Uterus (tissue), 4 donors: ENCODE measurements around the gene SORCS3. TPM values are rescaled to one million over a fixed set of nuclear protein-coding genes. Genes with fewer than 3 reads are reported as not detected.

Experiments
- DNase-seq, 2 donors: peaks; one replicate each; pipeline ENCODE4 v3.0.0-alpha.2; 2019 to 2020
- H3K27ac ChIP-seq, 2 donors: fragments of 200-600 bp; sonication (generic); 1 replicate in 1 of 2; 2 replicates in 1 of 2; pipeline ENCODE4 v1.5.1; 2016 to 2018
- H3K27me3 ChIP-seq, 2 donors: fragments of 200-600 bp; sonication (generic); one replicate each; pipeline ENCODE4 v1.5.1; 2018 to 2019; ENCODE audit warnings: control low read depth in 1 of 2
- H3K36me3 ChIP-seq, 2 donors: fragments of 200-600 bp; sonication (generic); one replicate each; pipeline ENCODE4 v1.5.1; 2019; ENCODE audit warnings: control low read depth in 1 of 2
- H3K4me1 ChIP-seq, 2 donors: fragments of 200-600 bp; sonication (generic); one replicate each; pipeline ENCODE4 v1.5.1; 2018 to 2019; ENCODE audit warnings: control low read depth in 1 of 2
- H3K4me3 ChIP-seq, 2 donors: fragments of 200-600 bp; sonication (generic); 1 replicate in 1 of 2; 2 replicates in 1 of 2; pipeline ENCODE4 v1.5.1; 2018 to 2019; ENCODE audit warnings: mild to moderate bottlenecking in 1 of 2
- H3K9me3 ChIP-seq, 2 donors: fragments of 200-600 bp; sonication (generic); one replicate each; pipeline ENCODE4 v1.5.1; 2019; ENCODE audit warnings: control low read depth in 1 of 2
- POLR2A ChIP-seq, 2 donors: fragments of 450-650 bp; IDR thresholded peaks; one replicate each; pipeline ENCODE4 v1.6.1; 2016; ENCODE audit warnings: antibody characterized with exemption in 2 of 2, mild to moderate bottlenecking in 1 of 2, moderate library complexity in 1 of 2
- intact Hi-C: fragments of 100-400 bp; cut with DNase I; formaldehyde crosslinking; loops from one replicate; pipeline ENCODE4 v1.15.1; 2023; ENCODE audit warnings: low total_unique reads
- total RNA-seq, 4 donors: library from RNA; depleted of rRNA in 3 of 4; stranded (reverse); fragments of >200 nt in 3 of 4; gene quantifications; one replicate each; pipeline versions ENCODE4 v1.1.0 to v1.2.4, GENCODE V29; 2014 to 2023
- TF ChIP-seq, protein P1 (sequence below), 4 experiments: fragments of 200-600 bp in 2 of 4; fragments of 450-650 bp in 2 of 4; sonication (generic) in 2 of 4; IDR thresholded peaks; one replicate each; pipeline ENCODE4 v1.5.1; 2016 to 2019; ENCODE audit warnings: antibody characterized with exemption in 4 of 4, mild to moderate bottlenecking in 2 of 4, moderate library complexity in 1 of 4
- donor health status: DM: yes; HTN: yes; CAD: no.

The SORCS3 gene
- total RNA-seq, 4 donors from 2014 or later = 0.77 to 2.4 TPM; not detected in 2

DNA sequence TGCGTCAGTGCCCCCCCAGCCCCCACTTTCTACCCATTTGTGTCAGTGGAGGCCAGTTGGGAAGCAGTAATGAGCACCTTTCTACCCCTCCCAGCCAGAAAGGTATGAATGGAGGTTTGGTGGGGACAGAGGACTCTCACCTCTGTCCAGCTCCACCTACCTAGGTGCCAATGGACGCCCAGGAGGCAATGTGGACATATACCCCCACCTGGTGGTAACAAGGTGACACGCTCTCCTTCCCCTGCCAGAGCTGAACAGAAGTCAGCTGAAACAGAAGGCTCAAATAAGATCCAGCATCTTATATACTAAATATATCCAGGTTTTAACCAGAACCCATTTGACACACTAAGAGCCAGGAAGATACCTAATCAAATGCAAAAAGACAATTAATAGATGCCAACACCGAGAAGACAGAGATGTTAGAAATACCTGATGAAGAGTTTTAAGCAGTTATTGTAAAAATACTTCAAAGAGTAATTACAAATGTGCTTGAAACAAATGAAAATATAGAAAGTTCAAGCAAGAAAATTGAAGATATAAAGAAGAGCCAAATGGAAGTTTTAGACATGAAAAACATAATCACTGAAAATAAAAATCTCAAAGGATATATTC is 18.4 kb upstream of the SORCS3 start:
- no peak overlapping the region for H3K27ac ChIP-seq
- intact Hi-C loops = no loop called here
- DNase-seq = no peak

DNA sequence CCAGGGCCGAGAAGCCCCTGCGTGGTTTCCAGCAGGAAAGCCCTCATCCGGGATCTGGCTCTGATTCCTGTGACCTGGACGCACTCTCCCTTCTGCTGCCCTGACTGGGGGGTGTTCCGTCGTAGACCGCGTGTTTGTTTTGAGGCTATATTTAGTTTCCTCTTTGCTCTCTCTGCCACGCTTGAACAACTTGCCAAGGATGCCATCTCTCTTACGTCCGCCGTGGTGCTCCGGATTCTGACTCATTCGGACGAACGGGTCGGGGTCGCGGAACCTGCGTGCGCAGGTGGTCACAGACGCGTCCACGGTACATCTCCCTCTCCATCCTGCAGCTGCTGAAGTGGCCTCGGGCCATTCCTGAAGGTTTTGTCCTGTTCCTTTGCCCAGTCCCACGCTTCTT is 10.4 kb upstream of the SORCS3 start:
- Histone ChIP-seq H3K27ac (no peak overlapping the region), H3K4me3 (no peak overlapping the region), H3K9me3 (no peaks in the 10 kb centered on the region), H3K4me1 (no peaks in the 10 kb centered on the region), H3K36me3 (no peaks in the 10 kb centered on the region), H3K27me3 (no peaks in the 10 kb centered on the region)
- no peak for TF ChIP-seq POLR2A (IDR thresholded peaks at IDR 0.05)
- TF ChIP-seq, protein P1, sequence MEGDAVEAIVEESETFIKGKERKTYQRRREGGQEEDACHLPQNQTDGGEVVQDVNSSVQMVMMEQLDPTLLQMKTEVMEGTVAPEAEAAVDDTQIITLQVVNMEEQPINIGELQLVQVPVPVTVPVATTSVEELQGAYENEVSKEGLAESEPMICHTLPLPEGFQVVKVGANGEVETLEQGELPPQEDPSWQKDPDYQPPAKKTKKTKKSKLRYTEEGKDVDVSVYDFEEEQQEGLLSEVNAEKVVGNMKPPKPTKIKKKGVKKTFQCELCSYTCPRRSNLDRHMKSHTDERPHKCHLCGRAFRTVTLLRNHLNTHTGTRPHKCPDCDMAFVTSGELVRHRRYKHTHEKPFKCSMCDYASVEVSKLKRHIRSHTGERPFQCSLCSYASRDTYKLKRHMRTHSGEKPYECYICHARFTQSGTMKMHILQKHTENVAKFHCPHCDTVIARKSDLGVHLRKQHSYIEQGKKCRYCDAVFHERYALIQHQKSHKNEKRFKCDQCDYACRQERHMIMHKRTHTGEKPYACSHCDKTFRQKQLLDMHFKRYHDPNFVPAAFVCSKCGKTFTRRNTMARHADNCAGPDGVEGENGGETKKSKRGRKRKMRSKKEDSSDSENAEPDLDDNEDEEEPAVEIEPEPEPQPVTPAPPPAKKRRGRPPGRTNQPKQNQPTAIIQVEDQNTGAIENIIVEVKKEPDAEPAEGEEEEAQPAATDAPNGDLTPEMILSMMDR (IDR thresholded peaks at IDR 0.05) = no peak
- intact Hi-C loops = no loop called here
- DNase-seq = no peak

More for the DNA sequence above, 18.4 kb upstream of the SORCS3 start:
- Histone ChIP-seq H3K4me1 (no peaks in the 10 kb centered on the region), H3K36me3 (no peaks in the 10 kb centered on the region), H3K4me3 (no peak overlapping the region), H3K9me3 (no peaks in the 10 kb centered on the region), H3K27me3 (no peaks in the 10 kb centered on the region)
- no peak for TF ChIP-seq POLR2A (IDR thresholded peaks at IDR 0.05)
- TF ChIP-seq, protein P1 (IDR thresholded peaks at IDR 0.05) = no peak

DNA sequence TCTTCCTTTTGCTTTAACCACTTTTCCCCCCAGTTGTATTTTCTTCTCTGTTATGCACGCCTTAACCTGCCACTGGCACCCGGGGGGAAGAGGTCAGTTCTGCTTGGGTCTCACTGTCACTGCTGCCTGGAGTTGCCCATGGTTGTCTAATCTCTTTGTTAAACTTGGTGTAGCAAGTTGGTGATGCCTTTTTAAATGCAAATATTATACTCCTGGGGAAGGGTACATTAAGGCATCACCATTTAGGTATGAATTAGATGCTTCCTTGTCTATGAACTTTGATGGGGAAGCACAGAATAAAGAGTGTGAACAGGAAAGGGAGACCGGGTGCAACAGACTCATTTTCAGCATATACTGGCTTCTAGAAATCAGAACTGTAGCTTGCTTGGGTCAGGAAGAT is 9.1 kb upstream of the SORCS3 start:
- no peak overlapping the region for H3K4me3 ChIP-seq
- H3K4me1 ChIP-seq = no peaks in the 10 kb centered on the region
- no peak overlapping the region for H3K27ac ChIP-seq
- DNase-seq = no peak
- H3K27me3 ChIP-seq = no peaks in the 10 kb centered on the region
- no peaks in the 10 kb centered on the region for H3K9me3 ChIP-seq
- intact Hi-C loops = no loop called here
- H3K36me3 ChIP-seq = no peaks in the 10 kb centered on the region
- TF ChIP-seq, protein P1 (IDR thresholded peaks at IDR 0.05) = no peak
- TF ChIP-seq POLR2A (IDR thresholded peaks at IDR 0.05) = no peak

DNA sequence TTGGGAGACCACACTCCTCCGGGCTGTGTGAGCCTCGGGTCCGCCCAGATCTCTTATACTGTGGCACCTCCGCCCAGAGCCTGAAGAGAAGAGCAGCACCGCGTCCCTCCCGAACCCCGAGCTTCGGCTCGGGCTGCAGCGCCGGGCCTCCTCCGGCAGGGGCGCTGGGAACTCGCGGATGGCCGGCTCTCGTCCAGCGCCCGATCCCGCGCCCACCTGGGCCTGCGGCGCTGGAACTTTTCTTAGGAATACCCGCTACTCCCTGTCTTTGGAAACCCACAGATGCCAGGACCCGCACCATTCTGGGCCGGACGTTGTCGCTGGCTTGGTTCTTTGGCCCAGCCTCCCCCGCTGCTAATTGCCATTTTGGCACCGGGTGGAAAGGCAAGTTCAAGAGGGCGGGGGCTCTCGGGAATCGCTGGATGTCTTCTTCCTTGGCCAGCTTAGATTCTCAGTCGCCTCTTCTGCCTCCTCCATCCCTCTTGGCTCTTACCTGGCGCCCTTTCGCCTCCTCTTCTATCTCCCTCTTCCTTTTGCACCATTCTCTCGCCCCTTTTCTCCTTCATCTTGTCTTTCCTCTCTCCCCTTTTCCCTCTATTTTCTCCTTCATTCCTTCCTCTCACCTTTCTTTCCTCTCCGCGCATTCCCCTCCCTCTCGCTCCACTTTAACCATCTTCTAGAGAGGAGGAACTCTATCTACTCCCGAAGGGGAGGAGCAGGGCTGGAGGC is 2.1 kb upstream of the SORCS3 start:
- H3K27ac ChIP-seq = no peak overlapping the region
- H3K4me1 ChIP-seq = peaks cover 0 to 12% of the 10 kb centered on the region in 2 donors
- DNase-seq = no peak
- no peaks in the 10 kb centered on the region for H3K36me3 ChIP-seq
- peaks cover 0 to 4% of the 10 kb centered on the region in 2 donors for H3K27me3 ChIP-seq
- TF ChIP-seq POLR2A (IDR thresholded peaks at IDR 0.05) = no peak
- TF ChIP-seq, protein P1 (IDR thresholded peaks at IDR 0.05) = peak in 2 of 4 experiments; percentile 12 to 35
- no peak overlapping the region for H3K4me3 ChIP-seq
- H3K9me3 ChIP-seq = no peaks in the 10 kb centered on the region
- intact Hi-C loops = no loop called here

DNA sequence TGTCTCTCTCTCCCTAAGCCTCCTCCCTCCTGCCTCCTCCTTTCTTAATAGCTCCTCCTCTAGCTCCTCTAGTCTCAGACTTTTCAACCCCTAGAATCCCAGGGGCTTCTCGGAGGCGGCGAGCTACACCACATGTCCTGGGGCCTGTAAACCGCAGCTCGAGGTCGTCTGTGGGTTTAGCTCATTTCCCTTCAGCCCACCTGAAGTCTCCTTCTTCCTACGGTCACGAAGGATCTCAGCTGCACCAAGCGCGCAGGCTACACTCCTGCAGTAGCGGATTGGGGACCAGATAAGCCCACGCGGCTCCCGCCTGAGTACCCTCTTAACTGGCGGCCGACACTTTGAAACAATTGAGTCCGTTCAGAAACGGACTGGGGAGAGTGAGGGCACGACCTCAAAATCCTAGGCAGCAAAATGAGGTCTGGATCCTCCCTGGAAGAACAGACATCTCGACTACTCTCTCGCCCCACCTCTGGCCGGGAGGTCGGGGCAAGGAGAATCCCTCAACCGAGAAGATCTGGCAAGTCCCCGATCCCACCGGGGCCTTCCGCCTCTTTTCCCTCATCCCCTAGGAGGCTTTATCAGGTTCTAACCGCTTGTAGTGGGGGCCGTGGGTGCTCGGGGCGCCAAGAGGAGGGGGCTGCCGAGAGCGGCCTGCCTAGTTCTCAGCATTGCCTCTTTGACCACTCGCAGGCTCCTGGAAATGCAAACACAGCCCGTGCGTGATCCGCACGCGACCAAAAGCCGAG is 1.3 kb upstream of the SORCS3 start:
- Histone ChIP-seq H3K27ac (no peak overlapping the region), H3K27me3 (peaks cover 0 to 4% of the 10 kb centered on the region in 2 donors), H3K9me3 (no peaks in the 10 kb centered on the region), H3K4me3 (no peak overlapping the region), H3K4me1 (peaks cover 0 to 12% of the 10 kb centered on the region in 2 donors), H3K36me3 (no peaks in the 10 kb centered on the region)
- intact Hi-C loops = no loop called here
- DNase-seq = no peak
- TF ChIP-seq POLR2A (IDR thresholded peaks at IDR 0.05) = no peak
- TF ChIP-seq, protein P1 (IDR thresholded peaks at IDR 0.05) = no peak
